Natural killer cell treated with Interleukin-12 subunit alpha and Interleukin-12 subunit beta and Interleukin-15 and Interleukin-18, amount 100 ng/mL, for 72 hours (primary cell): ENCODE measurements around the gene GSE1. TPM values are rescaled to one million over a fixed set of nuclear protein-coding genes. Genes with fewer than 3 reads are reported as not detected.

ENCODE experiments used
- ATAC-seq, 2 donors: fragments of 150-1000 bp; cut with Tn5 transposase in 1 of 2; sonication (Bioruptor Pico), chemical (Tn5 transposase) in 1 of 2; 2 replicates each; pipeline ENCODE4 v1.10.0; 2021
- DNase-seq: peaks from one replicate; pipeline ENCODE4 v3.0.0; 2022; ENCODE audit warnings: low spot score
- H3K27ac Mint-ChIP-seq, 2 donors: 1 replicate in 1 of 2; 2 replicates in 1 of 2; pipeline ENCODE4 v1.8.0; 2022; ENCODE audit warnings: mixed read lengths in 2 of 2, mild to moderate bottlenecking in 1 of 2, moderate library complexity in 1 of 2
- H3K27me3 Mint-ChIP-seq, 2 donors: 1 replicate in 1 of 2; 2 replicates in 1 of 2; pipeline ENCODE4 v1.8.0; 2022; ENCODE audit warnings: mixed read lengths in 2 of 2
- H3K36me3 Mint-ChIP-seq: one replicate; pipeline ENCODE4 v1.8.0; 2022; ENCODE audit warnings: mixed read lengths
- H3K4me1 Mint-ChIP-seq, 2 donors: 1 replicate in 1 of 2; 2 replicates in 1 of 2; pipeline ENCODE4 v1.8.0; 2022; ENCODE audit warnings: low read depth in 2 of 2, mixed read lengths in 2 of 2, mild to moderate bottlenecking in 1 of 2
- H3K4me3 Mint-ChIP-seq: one replicate; pipeline ENCODE4 v1.8.0; 2022; ENCODE audit warnings: mixed read lengths
- H3K9me3 Mint-ChIP-seq: 2 replicates; pipeline ENCODE4 v1.8.0; 2022; ENCODE audit warnings: mixed read lengths
- total RNA-seq, 2 donors: library from RNA; stranded (reverse); gene quantifications; one replicate each; pipeline ENCODE4 v1.2.3, GENCODE V29; 2022

Gene GSE1
- total RNA-seq, 2 donors from 2014 or later = 84.9 to 146 TPM

DNA sequence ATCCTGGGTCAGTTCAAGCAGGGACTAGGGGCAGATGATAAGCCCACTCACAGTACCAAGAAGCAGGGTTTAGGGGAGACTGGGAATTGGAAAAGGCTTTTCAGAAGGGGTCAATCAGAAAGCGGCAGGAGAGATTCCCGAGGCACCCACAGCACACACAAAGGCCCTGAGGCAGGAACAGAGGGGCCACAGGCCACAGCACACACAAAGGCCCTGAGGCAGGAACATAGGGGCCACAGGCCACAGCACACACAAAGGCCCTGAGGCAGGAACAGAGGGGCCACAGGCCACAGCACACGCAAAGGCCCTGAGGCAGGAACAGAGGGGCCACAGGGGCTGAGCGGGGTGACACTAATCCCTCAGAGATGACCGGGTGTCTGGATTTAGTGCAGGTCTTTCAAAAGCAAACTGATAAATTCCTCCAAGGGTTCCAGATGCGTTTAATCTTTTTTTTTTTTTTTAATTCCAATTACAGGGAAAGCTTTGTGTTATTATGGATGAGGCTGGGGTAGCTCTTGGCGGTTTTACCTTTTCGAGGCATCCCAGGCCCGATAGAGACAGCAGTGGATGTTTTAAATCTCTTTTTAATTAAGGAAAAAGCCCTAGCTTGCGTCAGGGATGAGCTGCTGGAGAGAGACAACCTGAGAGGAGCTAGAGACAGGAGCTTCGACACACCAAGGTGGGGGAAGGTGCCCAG is 106.6 kb downstream of the GSE1 start:
- no peak for ATAC-seq
- H3K9me3 Mint-ChIP-seq = no peaks in the 10 kb centered on the region

DNA sequence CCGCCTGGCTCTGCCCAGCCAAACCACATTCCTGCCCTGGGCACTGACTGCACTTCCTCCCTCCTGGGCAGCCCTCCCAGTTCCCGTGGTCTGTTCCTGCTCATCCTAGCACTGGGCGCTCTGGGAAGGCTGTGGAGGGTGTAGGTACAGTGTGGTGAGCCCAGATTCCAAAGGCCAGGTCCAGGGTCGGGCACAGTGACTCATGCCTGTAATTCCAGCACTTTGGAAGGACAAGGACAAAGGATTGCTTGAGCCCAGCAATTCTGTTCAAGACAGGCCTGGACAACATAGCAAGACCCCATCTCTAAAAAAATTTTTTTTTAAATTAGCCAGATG is 107.1 kb downstream of the GSE1 start:
- DNase-seq (no peak), ATAC-seq (no peak)
- Mint-ChIP-seq H3K27ac (no peak overlapping the region), H3K27me3 (peaks cover 0 to 3% of the 10 kb centered on the region in 2 donors), H3K4me1 (no peaks in the 10 kb centered on the region), H3K36me3 (no peaks in the 10 kb centered on the region), H3K4me3 (no peak overlapping the region), H3K9me3 (no peaks in the 10 kb centered on the region)

More for the DNA sequence above, 106.6 kb downstream of the GSE1 start:
- no peak overlapping the region for H3K4me3 Mint-ChIP-seq
- H3K36me3 Mint-ChIP-seq = no peaks in the 10 kb centered on the region
- no peak for DNase-seq
- H3K27ac Mint-ChIP-seq = no peak overlapping the region
- H3K4me1 Mint-ChIP-seq = no peaks in the 10 kb centered on the region
- H3K27me3 Mint-ChIP-seq = peaks cover 0 to 3% of the 10 kb centered on the region in 2 donors

DNA sequence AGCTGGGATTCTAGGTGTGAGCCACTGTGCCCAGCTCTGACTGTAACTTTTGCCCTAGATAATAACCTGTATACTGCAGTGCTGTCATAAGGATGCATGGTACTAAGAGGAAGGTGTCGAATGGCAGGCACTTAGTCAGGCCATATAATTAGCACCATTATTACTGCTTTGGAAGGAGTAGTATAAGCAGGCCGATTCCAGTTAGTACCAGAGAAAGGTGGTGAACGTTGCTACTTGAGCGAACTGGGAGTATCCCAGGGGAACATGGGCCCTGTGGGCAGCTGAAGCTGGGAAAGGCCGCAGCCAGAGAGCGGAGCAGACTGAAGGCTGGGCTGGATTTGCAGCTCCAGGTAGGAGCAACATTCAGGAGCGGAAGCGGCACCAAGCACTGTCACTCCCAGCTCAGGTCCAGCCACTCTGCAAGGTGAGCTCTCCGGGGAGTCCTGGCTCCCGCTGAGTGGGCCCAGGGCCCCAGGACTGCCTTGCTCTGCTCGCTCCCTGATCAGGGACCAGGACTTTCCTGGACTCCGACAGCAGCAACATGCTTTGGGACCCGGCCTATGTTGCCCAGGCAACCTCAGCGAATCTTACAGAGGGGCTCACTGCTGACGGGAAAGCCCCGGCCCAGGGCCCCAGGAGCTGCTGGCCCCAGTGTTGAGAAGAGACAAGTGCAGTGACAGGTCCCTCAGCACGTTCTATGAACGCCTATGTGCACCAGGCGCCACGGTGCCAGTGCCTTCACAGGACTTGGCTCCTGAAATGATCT is 109.2 kb downstream of the GSE1 start:
- ATAC-seq (no peak), DNase-seq (no peak)
- no peaks in the 10 kb centered on the region for H3K9me3 Mint-ChIP-seq
- H3K4me3 Mint-ChIP-seq = no peak overlapping the region
- H3K27ac Mint-ChIP-seq = no peak overlapping the region
- H3K27me3 Mint-ChIP-seq = no peaks in the 10 kb centered on the region
- no peaks in the 10 kb centered on the region for H3K4me1 Mint-ChIP-seq
- H3K36me3 Mint-ChIP-seq = no peaks in the 10 kb centered on the region

GRCh38 chr16:85724126-85724879 is 111.2 kb downstream of the GSE1 start:
- H3K9me3 Mint-ChIP-seq = no peaks in the 10 kb centered on the region
- ATAC-seq (no peak), DNase-seq (no peak)
- no peaks in the 10 kb centered on the region for H3K27me3 Mint-ChIP-seq
- no peak overlapping the region for H3K27ac Mint-ChIP-seq
- H3K4me1 Mint-ChIP-seq = no peaks in the 10 kb centered on the region
- no peaks in the 10 kb centered on the region for H3K36me3 Mint-ChIP-seq
- H3K4me3 Mint-ChIP-seq = no peak overlapping the region

- no peak for DNase-seq
- Mint-ChIP-seq H3K27me3 (peaks cover 0 to 2% of the 10 kb centered on the region in 2 donors), H3K36me3 (no peaks in the 10 kb centered on the region), H3K27ac (no peak overlapping the region), H3K4me3 (no peak overlapping the region), H3K9me3 (no peaks in the 10 kb centered on the region), H3K4me1 (no peaks in the 10 kb centered on the region)
- ATAC-seq = no peak
Observed at GRCh38 chr16:85724936-85725335, 111.8 kb downstream of the GSE1 start.

Other genes starting within 250 kb of the GSE1 start
- gene GINS2, start 75.6 kb downstream of the GSE1 start, total RNA-seq = 10 to 100 TPM; 34.3 to 69.5 TPM
- not detected for gene C16orf74, start 137.8 kb downstream of the GSE1 start, total RNA-seq
- 10 to 100 TPM; 39.9 to 57.9 TPM for gene EMC8, start 186.2 kb downstream of the GSE1 start, total RNA-seq
- gene COX4I1, start 186.4 kb downstream of the GSE1 start, total RNA-seq = 100 to 1,000 TPM; 326 to 345 TPM